GM19397 (cell line): ENCODE measurements around the gene DDX41.
A peak's percentile ranks its signal among the peaks of the same experiment; 100 is the strongest.
"Not testable (repeated sequence)": the region's sequence is repeated elsewhere in the genome, so short reads cannot be mapped to it uniquely, and the experiment has no call there.

ENCODE experiments used
- ATAC-seq: cut with Tn5 transposase; IDR thresholded peaks from one replicate; pipeline ENCODE4 v1.9.1; 2021; ENCODE audit warnings: mild to moderate bottlenecking, moderate library complexity; ENCODE audit not compliant: unreplicated experiment

The DDX41 gene

GRCh38 chr5:177516601-177517568 lies at the start of gene DDX41:
Gene DDX41, minus strand, starts transcription at chr5:177516961. Its CDS starts 16 bp downstream, at chr5:177516945.
- peak; percentile 81 for ATAC-seq

- no peak for ATAC-seq
These were observed 48.3 kb upstream of the DDX41 start for GRCh38 chr5:177565046-177565445.

DNA sequence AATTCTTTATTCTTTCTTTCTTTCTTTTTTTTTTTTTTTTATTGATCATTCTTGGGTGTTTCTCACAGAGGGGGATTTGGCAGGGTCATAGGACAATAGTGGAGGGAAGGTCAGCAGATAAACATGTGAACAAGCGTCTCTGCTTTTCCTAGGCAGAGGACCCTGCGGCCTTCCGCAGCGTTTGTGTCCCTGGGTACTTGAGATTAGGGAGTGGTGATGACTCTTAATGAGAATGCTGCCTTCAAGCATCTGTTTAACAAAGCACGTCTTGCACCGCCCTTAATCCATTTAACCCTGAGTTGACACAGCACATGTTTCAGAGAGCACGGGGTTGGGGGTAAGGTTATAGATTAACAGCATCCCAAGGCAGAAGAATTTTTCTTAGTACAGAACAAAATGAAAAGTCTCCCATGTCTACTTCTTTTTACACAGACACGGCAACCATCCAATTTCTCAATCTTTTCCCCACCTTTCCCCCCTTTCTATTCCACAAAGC lies 42.7 kb upstream of the DDX41 start:
- ATAC-seq, result not testable (repeated sequence)

DNA sequence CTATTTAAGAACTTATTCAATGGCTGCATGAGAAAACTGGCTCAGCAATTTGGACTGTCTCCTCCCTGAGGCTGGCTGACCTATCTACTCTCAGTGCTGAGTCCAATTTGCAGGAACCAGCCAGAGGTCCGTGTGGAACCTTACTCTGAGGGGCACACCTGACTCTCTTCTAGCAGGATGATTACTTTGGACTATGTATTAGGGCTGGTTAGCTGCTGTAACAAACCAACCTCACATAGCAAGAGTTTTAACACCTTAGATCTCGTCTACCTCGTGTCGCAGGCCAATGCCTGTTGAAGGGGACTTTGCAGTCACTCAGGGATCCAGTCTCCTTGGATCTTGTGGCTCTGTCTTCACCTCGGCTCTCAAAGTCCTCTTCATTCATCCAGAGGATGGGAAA lies 41.0 kb upstream of the DDX41 start:
- no peak for ATAC-seq

- ATAC-seq, result no peak
These were observed 40.4 kb upstream of the DDX41 start for GRCh38 chr5:177557041-177557647.

DNA sequence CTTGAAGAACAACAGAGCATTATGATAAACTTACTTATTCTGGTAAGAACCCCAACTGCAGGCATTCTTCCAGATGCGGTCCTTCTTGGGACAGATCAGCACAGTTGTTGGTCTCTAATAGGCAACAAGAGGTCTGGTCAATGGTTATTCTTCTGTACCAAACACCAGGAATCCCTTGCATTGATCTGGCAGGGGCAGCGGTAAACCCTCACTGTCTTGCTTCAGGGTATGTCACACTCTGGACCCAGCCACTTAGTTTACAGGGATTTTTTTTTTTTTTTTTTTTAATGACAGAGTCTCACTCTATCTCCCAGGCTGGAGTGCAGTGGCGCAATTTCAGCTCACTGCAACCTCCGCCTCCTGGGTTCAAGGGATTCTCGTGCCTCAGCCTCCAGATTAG lies 38.9 kb upstream of the DDX41 start:
- no peak for ATAC-seq

DNA sequence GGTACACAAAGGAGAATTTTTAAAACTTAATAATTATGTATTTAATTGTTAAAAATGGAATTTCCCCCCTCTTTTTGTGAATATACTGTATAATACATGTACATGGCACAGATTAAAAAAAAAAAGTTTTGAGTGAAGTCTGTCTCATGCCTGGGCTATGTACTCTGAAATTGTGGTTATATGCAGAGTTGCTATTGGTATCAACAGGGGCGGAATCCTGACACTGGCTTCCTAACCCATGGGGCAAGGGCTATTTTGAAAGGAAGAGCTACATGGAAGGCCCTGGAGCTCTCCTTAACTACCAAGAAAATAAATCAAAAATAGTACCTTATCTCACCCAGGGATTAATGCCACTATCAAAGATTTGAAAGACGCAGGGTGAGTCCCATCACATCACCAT lies 38.5 kb upstream of the DDX41 start:
- ATAC-seq, result no peak

DNA sequence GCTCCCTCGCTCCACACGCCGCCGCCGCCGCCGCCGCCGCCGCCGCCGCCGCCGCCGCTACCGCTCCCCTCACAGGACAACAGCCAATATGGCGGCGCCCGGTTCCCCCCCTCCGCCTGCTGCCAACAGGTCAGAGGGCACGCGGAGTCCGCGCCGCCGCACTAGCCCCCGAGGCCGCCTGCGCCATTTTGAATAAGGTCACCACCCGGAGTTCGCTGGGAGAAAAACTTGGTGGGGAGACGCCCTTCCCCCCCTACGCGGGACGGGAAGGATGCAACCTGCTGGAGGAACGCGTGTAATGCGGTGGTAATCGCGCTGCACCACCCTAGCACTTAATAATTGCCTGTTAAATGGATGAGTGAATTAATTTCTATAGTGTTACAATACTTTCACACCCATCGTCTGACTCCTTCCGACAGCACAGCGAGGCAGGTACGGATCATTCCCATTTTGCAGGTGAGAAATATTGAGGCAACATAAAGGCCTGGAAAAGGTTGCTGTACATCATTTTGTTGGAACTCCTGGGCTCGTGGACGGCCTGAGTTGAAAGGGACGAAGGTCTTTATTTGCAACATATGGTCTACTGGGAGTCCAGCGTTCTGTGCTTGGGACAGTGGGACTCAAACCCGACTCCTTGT lies 37.8 kb upstream of the DDX41 start, which contains the start of gene FAM193B:
Gene FAM193B (minus strand): TSS at position 90 of the 638 bp plus-strand sequence. CDS start 105 bp downstream, outside the sequence.
- peak; percentile 90 for ATAC-seq

- peak; percentile 47 for ATAC-seq
These were observed 37.1 kb upstream of the DDX41 start for GRCh38 chr5:177553671-177554429.

DNA sequence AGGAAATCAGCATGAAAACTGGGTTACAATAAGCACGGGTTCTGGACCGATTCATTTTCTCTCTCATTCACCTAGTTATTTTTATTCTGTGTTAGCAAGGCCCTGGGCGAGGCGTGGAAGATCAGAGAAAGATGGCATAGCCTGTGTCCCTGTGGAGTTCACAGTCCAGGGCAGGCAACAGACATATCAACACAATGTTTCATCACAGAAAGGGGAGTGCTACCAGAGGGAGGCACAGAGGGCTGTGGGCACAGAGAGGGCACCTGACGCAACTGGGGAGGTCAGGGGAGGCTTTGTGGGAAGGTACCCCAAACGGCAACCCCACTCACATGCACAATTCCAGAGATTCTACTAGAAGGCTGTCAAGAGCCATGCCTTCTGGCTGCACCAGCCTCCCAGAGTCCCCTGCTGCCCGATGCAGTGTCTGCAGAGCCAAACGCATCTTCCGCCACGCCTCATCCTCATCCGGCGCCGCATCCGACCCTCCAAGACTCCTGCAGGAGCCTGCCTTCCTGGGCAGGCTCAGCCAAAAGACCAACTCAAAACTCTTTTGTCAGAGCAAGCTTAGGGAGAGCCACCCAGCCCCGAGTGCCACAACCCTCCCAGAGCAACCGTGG lies 36.2 kb upstream of the DDX41 start:
- no peak for ATAC-seq

DNA sequence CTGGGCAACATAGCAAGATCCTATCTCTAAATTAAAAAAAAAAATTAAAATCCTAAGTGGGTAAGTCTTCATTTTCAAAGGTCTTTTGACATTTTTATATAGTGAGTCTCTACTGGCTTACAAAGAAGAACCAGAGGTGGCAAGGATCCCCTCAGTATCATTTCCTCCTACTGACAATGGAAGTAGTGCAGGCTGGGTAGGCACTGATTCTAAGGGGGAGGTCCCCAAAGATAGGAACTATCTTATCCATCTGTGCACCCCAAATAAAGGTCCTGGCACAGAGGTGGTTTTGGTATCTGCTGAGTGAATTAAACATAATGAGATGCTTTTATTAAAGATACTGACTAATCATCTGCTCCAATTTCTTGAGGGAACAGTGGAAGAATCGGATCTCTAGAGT lies 33.4 kb upstream of the DDX41 start:
- no peak for ATAC-seq

DNA sequence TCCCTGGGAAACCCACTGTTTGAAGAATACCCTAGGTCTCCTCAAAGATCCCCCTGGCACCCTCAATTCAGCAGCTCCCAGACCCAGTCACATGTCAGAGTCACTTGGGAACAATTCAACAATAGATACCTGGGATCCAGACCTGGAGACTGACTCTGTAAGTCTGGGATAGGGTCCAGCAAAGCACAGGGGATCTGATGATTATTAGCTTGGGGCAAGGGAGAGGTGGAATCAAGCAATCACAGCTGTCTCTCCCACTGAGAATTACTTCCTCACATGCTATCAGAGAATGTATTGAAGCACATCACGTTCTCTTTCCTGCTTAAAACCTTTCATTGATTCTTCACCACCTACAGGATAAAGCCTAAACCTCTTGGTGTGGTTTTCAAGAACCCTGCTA lies 31.7 kb upstream of the DDX41 start:
- ATAC-seq, result no peak

- ATAC-seq, result no peak
These were observed 31.0 kb upstream of the DDX41 start for GRCh38 chr5:177547736-177548135.

DNA sequence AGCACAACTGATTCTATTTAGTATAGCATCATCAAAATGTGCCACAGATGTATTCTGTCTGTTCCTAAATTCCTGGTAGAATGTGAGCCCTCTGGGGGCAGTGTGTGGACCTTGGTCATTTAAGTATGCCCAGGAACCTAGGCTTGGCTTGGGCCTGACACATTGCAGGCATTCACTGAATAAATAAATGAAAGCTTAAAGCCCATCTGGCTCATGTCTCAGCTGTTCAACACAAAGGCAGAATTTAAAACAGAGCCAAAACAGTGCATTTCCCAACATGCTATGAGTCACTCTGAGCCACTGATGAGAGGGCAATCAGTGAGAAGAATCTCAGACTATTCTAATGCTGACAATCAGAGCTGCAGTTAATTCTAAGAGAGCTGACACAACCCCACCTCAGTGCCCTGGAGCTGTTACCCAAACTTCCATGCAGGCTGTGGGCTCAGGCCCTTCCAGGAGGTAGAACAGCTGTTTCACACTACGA lies 29.5 kb upstream of the DDX41 start:
- no peak for ATAC-seq

GRCh38 chr5:177545487-177546257 lies 28.9 kb upstream of the DDX41 start:
- ATAC-seq, result no peak

GRCh38 chr5:177542816-177543465 lies 26.2 kb upstream of the DDX41 start:
- no peak for ATAC-seq

GRCh38 chr5:177540438-177540837 lies 23.7 kb upstream of the DDX41 start:
- ATAC-seq, result no peak

GRCh38 chr5:177539411-177539810 lies 22.6 kb upstream of the DDX41 start:
- no peak for ATAC-seq

DNA sequence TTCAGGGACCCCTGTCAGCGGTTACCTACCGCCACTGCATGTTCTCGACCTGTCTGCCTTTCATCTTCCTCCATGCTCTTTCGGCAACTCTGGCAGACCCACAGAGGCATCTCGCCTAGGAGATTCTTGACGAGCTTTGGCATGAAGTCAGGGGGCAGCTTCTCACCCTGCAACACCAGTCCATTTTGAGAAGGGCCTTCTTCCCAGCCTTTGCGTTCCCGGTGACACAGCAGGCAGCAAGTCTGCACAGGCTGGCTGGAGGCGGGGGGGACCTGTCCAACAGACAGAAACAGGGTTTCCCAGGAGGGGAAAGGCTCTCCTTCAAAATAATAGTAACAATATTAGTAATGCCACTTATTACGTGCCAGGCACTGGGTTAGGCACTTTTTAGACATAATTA lies 22.1 kb upstream of the DDX41 start:
- ATAC-seq, result no peak
